GM12892 (cell line): ENCODE data around the gene ARHGAP15.

Experiments
- POLR2A ChIP-seq: IDR thresholded peaks from 2 replicates; pipeline ENCODE4 v1.6.1; 2011; ENCODE audit warnings: low read depth, low read length, control low read depth
- TAF1 ChIP-seq: IDR thresholded peaks from 2 replicates; pipeline ENCODE4 v1.6.1; 2011; ENCODE audit warnings: low read depth, mild to moderate bottlenecking, control low read depth, low read length, borderline replicate concordance

DNA sequence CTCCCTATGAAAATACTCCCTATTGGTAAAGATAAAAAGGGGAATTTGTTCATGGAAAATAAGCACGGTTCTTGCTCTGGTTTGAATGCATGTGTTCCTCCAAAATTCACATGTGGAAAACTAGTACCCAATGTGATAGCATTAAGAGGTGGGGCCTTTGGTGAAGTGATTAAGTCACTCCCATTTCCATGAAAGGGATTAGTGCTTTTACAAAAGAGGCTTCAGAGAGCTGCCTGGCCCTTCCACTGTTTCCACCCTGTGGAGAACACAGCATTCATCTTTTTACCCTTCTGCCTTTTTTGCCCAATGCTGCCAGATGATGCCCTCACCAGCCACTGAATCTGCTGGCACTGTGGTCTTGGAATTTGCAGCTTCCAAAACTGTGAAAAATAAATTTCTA, 666.8 kb downstream of the ARHGAP15 start:
- TF ChIP-seq POLR2A (no peak), TAF1 (no peak)
